OCI-LY1 (cell line): ENCODE measurements around the gene FRK.

Source experiments
- CTCF ChIP-seq: fragments of 200-600 bp; sonication (generic), shearing (Covaris generic); IDR thresholded peaks from 2 replicates; pipeline ENCODE4 v1.5.1; 2017; ENCODE audit warnings: mild to moderate bottlenecking, antibody characterized with exemption, low read length, moderate library complexity, mixed read lengths
- EZH2 ChIP-seq: fragments of 200-600 bp; sonication (generic), shearing (Covaris generic); IDR thresholded peaks from 2 replicates; pipeline ENCODE4 v1.8.0; 2017; ENCODE audit warnings: borderline replicate concordance, mixed run types, mild to moderate bottlenecking, antibody characterized with exemption, low read length, moderate library complexity, mixed read lengths

- TF ChIP-seq EZH2 (no peak), CTCF (no peak)
Measured at GRCh38 chr6:116074732-116075390, 14.2 kb upstream of the FRK start.
